Hepatocyte (in vitro differentiated cells): Measurements from ENCODE around the gene ENTPD3. TPM values are rescaled to one million over a fixed set of nuclear protein-coding genes. Genes with fewer than 3 reads are reported as not detected.

Experiments
- DNase-seq: peaks from one replicate; pipeline ENCODE4 v3.0.0-alpha.2; 2016; ENCODE audit warnings: low spot score
- H2AFZ ChIP-seq: fragments of 200-600 bp; sonication (generic); 2 replicates; pipeline ENCODE4 v1.6.0; 2016; ENCODE audit warnings: antibody characterized with exemption, mild to moderate bottlenecking
- H3K27ac ChIP-seq: fragments of 200-600 bp; sonication (generic); 2 replicates; pipeline ENCODE4 v1.5.1; 2016; ENCODE audit warnings: mild to moderate bottlenecking
- H3K27me3 ChIP-seq: fragments of 200-600 bp; sonication (generic); 2 replicates; pipeline ENCODE4 v1.6.1; 2016
- H3K36me3 ChIP-seq: fragments of 200-600 bp; sonication (generic); replicated peaks from 2 replicates; pipeline ENCODE4 v1.5.1; 2016; ENCODE audit warnings: low read depth; ENCODE audit not compliant: insufficient read depth
- H3K4me1 ChIP-seq: fragments of 200-600 bp; sonication (generic); 2 replicates; pipeline ENCODE4 v1.5.1; 2016; ENCODE audit warnings: mild to moderate bottlenecking, moderate library complexity; ENCODE audit not compliant: insufficient read depth
- H3K4me2 ChIP-seq: fragments of 200-600 bp; sonication (generic); 2 replicates; pipeline ENCODE4 v1.6.0; 2016
- H3K4me3 ChIP-seq: fragments of 200-600 bp; sonication (generic); 2 replicates; pipeline ENCODE4 v1.5.1; 2016; ENCODE audit warnings: mild to moderate bottlenecking
- H3K79me2 ChIP-seq: fragments of 200-600 bp; sonication (generic); 2 replicates; pipeline ENCODE4 v1.6.0; 2017; ENCODE audit warnings: mild to moderate bottlenecking
- H3K9me2 ChIP-seq: fragments of 200-600 bp; sonication (generic); replicated peaks from 2 replicates; pipeline ENCODE4 v1.6.0; 2017; ENCODE audit warnings: mild to moderate bottlenecking; ENCODE audit not compliant: insufficient read depth
- H3K9me3 ChIP-seq: fragments of 200-600 bp; sonication (generic); 2 replicates; pipeline ENCODE4 v1.5.1; 2016; ENCODE audit warnings: low read depth, mild to moderate bottlenecking
- H4K20me1 ChIP-seq: fragments of 200-600 bp; sonication (generic); 2 replicates; pipeline ENCODE4 v1.6.0; 2016; ENCODE audit warnings: mild to moderate bottlenecking; ENCODE audit not compliant: insufficient read depth, poor library complexity, severe bottlenecking
- CTCF ChIP-seq: fragments of 200-600 bp; sonication (generic); IDR thresholded peaks from 2 replicates; pipeline ENCODE4 v1.5.1; 2016; ENCODE audit warnings: antibody characterized with exemption, mild to moderate bottlenecking; ENCODE audit not compliant: poor library complexity
- EZH2 ChIP-seq: fragments of 200-600 bp; sonication (generic); IDR thresholded peaks from 2 replicates; pipeline ENCODE4 v1.6.1; 2016; ENCODE audit warnings: antibody characterized with exemption, mild to moderate bottlenecking, borderline replicate concordance
- EZH2phosphoT487 ChIP-seq: fragments of 200-600 bp; sonication (generic); IDR thresholded peaks from one replicate; pipeline ENCODE4 v1.6.1; 2018; ENCODE audit warnings: antibody characterized with exemption, mild to moderate bottlenecking, low read depth, moderate library complexity; ENCODE audit not compliant: unreplicated experiment, severe bottlenecking
- WGBS: methylation state at CpG from one replicate; pipeline ENCODE4 v1.1.6; 2016; ENCODE audit warnings: low lambda C conversion rate; ENCODE audit errors: missing lambda C conversion rate; 5-methylcytosine and 5-hydroxymethylcytosine counted together
- polyA plus RNA-seq: library from polyadenylated mRNA; unstranded; fragments of >200 nt; fragmentation: Nextera tagmentation; extraction: Ambion mirVana; gene quantifications from 2 replicates; pipeline ENCODE4 v1.2.1, GENCODE V29; 2016
- total RNA-seq: library from RNA; depleted of rRNA; stranded (reverse); fragments of >200 nt; gene quantifications from 2 replicates; pipeline ENCODE4 v1.2.3, GENCODE V29; 2014

ENTPD3 gene
- total and polyA plus RNA-seq, 2 experiments from 2014 or later = 1.7 to 2.4 TPM

GRCh38 chr3:40397912-40398311, 10.9 kb downstream of the ENTPD3 start:
- Histone ChIP-seq H3K79me2 (no peaks in the 10 kb centered on the region), H3K9me3 (no peaks in the 10 kb centered on the region), H3K4me3 (no peak overlapping the region), H4K20me1 (no peaks in the 10 kb centered on the region), H3K4me1 (peaks cover 3% of the 10 kb centered on the region), H3K27ac (no peak overlapping the region), H2AFZ (no peak overlapping the region), H3K9me2 (no peaks in the 10 kb centered on the region), H3K36me3 (no peaks in the 10 kb centered on the region), H3K4me2 (no peak overlapping the region), H3K27me3 (no peaks in the 10 kb centered on the region)
- WGBS = 75% methylated on average over 4 of the region's 4 CpGs
- TF ChIP-seq CTCF (no peak), EZH2 (no peak), EZH2phosphoT487 (no peak)
- no peak for DNase-seq

GRCh38 chr3:40398346-40398745, 11.4 kb downstream of the ENTPD3 start:
- Histone ChIP-seq H3K27me3 (no peaks in the 10 kb centered on the region), H3K4me3 (no peak overlapping the region), H4K20me1 (no peaks in the 10 kb centered on the region), H3K79me2 (no peaks in the 10 kb centered on the region), H3K9me3 (no peaks in the 10 kb centered on the region), H3K4me2 (no peak overlapping the region), H2AFZ (no peak overlapping the region), H3K4me1 (peaks cover 3% of the 10 kb centered on the region), H3K27ac (no peak overlapping the region), H3K9me2 (no peaks in the 10 kb centered on the region), H3K36me3 (no peaks in the 10 kb centered on the region)
- DNase-seq = peak; percentile 8
- TF ChIP-seq EZH2phosphoT487 (no peak), EZH2 (no peak), CTCF (no peak)
- 49% methylated on average over 3 of the region's 3 CpGs for WGBS

- H3K4me3 ChIP-seq = no peak overlapping the region
- no peak overlapping the region for H3K27ac ChIP-seq
- no peaks in the 10 kb centered on the region for H4K20me1 ChIP-seq
- DNase-seq = no peak
- no peak overlapping the region for H2AFZ ChIP-seq
- no peaks in the 10 kb centered on the region for H3K27me3 ChIP-seq
- no peaks in the 10 kb centered on the region for H3K36me3 ChIP-seq
- H3K9me3 ChIP-seq = no peaks in the 10 kb centered on the region
- TF ChIP-seq EZH2 (no peak), EZH2phosphoT487 (no peak), CTCF (no peak)
- no peaks in the 10 kb centered on the region for H3K79me2 ChIP-seq
- H3K4me2 ChIP-seq = no peak overlapping the region
- no peaks in the 10 kb centered on the region for H3K9me2 ChIP-seq
- no peaks in the 10 kb centered on the region for H3K4me1 ChIP-seq
- 93% methylated on average over 2 of the region's 2 CpGs for WGBS
These were observed 17.7 kb downstream of the ENTPD3 start for GRCh38 chr3:40404591-40405198.

GRCh38 chr3:40407007-40407406, 20.0 kb downstream of the ENTPD3 start:
- no peak for TF ChIP-seq CTCF
- no peak for TF ChIP-seq EZH2phosphoT487
- no peak for TF ChIP-seq EZH2
- no peaks in the 10 kb centered on the region for H3K9me2 ChIP-seq
- no peak overlapping the region for H3K4me2 ChIP-seq
- H3K4me3 ChIP-seq = no peak overlapping the region
- H3K27me3 ChIP-seq = no peaks in the 10 kb centered on the region
- H3K27ac ChIP-seq = no peak overlapping the region
- WGBS = 78% methylated on average over 2 of the region's 2 CpGs
- H3K9me3 ChIP-seq = no peaks in the 10 kb centered on the region
- no peak overlapping the region for H2AFZ ChIP-seq
- no peaks in the 10 kb centered on the region for H3K36me3 ChIP-seq
- DNase-seq = no peak
- H3K79me2 ChIP-seq = no peaks in the 10 kb centered on the region
- no peaks in the 10 kb centered on the region for H4K20me1 ChIP-seq
- H3K4me1 ChIP-seq = no peaks in the 10 kb centered on the region
